ENCODE data around the gene SNAPIN.

SNAPIN gene

DNA sequence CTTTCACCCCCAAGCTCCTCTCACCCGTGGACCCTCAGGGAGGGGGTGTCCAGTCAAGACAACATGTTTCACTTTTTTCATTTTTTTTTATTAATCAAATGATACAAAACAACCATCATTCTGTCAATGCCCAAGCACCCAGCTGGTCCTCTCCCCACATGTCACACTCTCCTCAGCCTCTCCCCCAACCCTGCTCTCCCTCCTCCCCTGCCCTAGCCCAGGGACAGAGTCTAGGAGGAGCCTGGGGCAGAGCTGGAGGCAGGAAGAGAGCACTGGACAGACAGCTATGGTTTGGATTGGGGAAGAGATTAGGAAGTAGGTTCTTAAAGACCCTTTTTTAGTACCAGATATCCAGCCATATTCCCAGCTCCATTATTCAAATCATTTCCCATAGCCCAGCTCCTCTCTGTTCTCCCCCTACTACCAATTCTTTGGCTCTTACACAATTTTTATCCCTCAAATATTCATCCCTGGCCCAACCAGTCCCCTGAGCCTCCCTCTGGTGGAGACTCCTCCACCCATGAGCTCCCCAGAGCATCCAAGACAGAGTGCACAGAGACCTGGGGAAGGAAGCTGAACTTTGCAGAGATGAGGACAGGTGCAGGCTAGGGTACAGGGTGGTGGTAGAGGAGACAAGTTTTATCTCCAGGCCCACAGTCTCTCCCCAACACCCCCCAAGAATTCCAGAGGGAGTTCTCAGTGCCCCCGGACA is 44.2 kb upstream of the SNAPIN start:
- Histone ChIP-seq H3K79me2 (ENCODE audit: control insufficient read depth, low read length) (no peaks in the 10 kb centered on the region), H3K9me3 (ENCODE audit: control insufficient read depth, insufficient read depth, low read length) (no peaks in the 10 kb centered on the region), H3K4me2 (ENCODE audit: low read length) (no peak overlapping the region), H3K27me3 (ENCODE audit: control insufficient read depth, low read length) (no peaks in the 10 kb centered on the region), H3K36me3 (ENCODE audit: control insufficient read depth, low read length) (peaks cover 10% of the 10 kb centered on the region), H3K9me2 (replicated peaks; ENCODE audit: control insufficient read depth, low read length) (no peaks in the 10 kb centered on the region), H3F3A (ENCODE audit: control insufficient read depth, insufficient read depth) (no peaks in the 10 kb centered on the region), H3K4me3 (ENCODE audit: low read length) (no peak overlapping the region), H3K4me1 (ENCODE audit: control insufficient read depth, low read length) (peaks cover 6% of the 10 kb centered on the region), H3K27ac (ENCODE audit: low read depth, low read length) (no peak overlapping the region), H4K20me1 (ENCODE audit: control insufficient read depth, insufficient read depth, low read depth, low read length) (no peaks in the 10 kb centered on the region)
- no peak for TF ChIP-seq EZH2phosphoT487 (IDR thresholded peaks at IDR 0.05; ENCODE audit: borderline replicate concordance, low read length)
- TF ChIP-seq, protein P1, sequence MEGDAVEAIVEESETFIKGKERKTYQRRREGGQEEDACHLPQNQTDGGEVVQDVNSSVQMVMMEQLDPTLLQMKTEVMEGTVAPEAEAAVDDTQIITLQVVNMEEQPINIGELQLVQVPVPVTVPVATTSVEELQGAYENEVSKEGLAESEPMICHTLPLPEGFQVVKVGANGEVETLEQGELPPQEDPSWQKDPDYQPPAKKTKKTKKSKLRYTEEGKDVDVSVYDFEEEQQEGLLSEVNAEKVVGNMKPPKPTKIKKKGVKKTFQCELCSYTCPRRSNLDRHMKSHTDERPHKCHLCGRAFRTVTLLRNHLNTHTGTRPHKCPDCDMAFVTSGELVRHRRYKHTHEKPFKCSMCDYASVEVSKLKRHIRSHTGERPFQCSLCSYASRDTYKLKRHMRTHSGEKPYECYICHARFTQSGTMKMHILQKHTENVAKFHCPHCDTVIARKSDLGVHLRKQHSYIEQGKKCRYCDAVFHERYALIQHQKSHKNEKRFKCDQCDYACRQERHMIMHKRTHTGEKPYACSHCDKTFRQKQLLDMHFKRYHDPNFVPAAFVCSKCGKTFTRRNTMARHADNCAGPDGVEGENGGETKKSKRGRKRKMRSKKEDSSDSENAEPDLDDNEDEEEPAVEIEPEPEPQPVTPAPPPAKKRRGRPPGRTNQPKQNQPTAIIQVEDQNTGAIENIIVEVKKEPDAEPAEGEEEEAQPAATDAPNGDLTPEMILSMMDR (IDR thresholded peaks at IDR 0.05; ENCODE audit: low read depth, low read length, poor library complexity, severe bottlenecking) = no peak

DNA sequence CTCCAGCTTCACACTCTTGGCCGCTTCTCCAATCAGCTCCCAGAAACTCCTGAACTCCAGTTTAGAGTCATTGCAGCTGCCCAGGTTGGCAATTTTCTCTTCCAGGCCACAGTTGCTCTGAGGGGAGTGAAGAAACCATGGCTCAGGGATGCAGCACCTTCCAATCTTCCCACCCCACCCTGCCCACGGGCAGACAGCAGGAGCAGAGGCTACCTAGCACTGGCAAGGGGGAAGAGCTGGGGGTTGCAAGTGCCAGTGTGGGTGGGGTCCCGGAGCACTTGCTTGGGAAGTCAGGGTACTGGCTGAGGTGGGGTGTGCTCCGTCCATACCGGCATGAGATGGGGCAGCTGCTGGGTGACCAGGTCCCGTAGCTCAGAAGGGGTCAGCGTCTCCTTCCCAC is 43.6 kb upstream of the SNAPIN start:
- H3K27ac ChIP-seq (ENCODE audit: low read depth, low read length) = no peak overlapping the region
- H3K4me2 ChIP-seq (ENCODE audit: low read length) = no peak overlapping the region
- H3K9me2 ChIP-seq (replicated peaks; ENCODE audit: control insufficient read depth, low read length) = no peaks in the 10 kb centered on the region
- H3F3A ChIP-seq (ENCODE audit: control insufficient read depth, insufficient read depth) = no peaks in the 10 kb centered on the region
- no peaks in the 10 kb centered on the region for H3K27me3 ChIP-seq (ENCODE audit: control insufficient read depth, low read length)
- H3K79me2 ChIP-seq (ENCODE audit: control insufficient read depth, low read length) = no peaks in the 10 kb centered on the region
- H3K4me3 ChIP-seq (ENCODE audit: low read length) = no peak overlapping the region
- H3K36me3 ChIP-seq (ENCODE audit: control insufficient read depth, low read length) = peaks cover 14% of the 10 kb centered on the region
- H4K20me1 ChIP-seq (ENCODE audit: control insufficient read depth, insufficient read depth, low read depth, low read length) = no peaks in the 10 kb centered on the region
- H3K9me3 ChIP-seq (ENCODE audit: control insufficient read depth, insufficient read depth, low read length) = no peaks in the 10 kb centered on the region
- TF ChIP-seq EZH2phosphoT487 (IDR thresholded peaks at IDR 0.05; ENCODE audit: borderline replicate concordance, low read length) = no peak
- TF ChIP-seq, protein P1 (IDR thresholded peaks at IDR 0.05; ENCODE audit: low read depth, low read length, poor library complexity, severe bottlenecking) = no peak
- peaks cover 6% of the 10 kb centered on the region for H3K4me1 ChIP-seq (ENCODE audit: control insufficient read depth, low read length)

DNA sequence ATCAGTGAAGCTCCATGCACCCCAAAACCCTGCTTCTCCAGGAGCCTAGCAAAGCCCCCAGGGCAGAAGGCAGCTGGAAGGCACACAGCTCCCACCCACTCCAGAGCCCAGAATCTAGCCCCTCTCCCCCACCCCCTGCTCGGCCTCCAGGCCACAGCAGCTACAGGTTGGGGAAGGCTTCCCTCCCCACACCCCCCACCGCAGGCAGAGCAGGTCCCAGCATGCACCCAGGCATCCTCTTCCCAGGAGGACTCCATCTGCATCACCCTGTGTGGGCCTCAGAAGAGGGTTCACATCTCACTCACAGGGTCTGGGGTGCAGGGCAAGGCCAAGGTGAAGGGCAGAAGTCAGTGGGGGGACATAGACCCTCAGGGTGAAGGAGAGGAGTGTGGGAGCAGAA is 43.1 kb upstream of the SNAPIN start:
- no peaks in the 10 kb centered on the region for H3K9me3 ChIP-seq (ENCODE audit: control insufficient read depth, insufficient read depth, low read length)
- no peak overlapping the region for H3K4me2 ChIP-seq (ENCODE audit: low read length)
- no peaks in the 10 kb centered on the region for H3F3A ChIP-seq (ENCODE audit: control insufficient read depth, insufficient read depth)
- H3K4me1 ChIP-seq (ENCODE audit: control insufficient read depth, low read length) = peaks cover 6% of the 10 kb centered on the region
- no peak overlapping the region for H3K4me3 ChIP-seq (ENCODE audit: low read length)
- no peaks in the 10 kb centered on the region for H3K27me3 ChIP-seq (ENCODE audit: control insufficient read depth, low read length)
- H3K9me2 ChIP-seq (replicated peaks; ENCODE audit: control insufficient read depth, low read length) = no peaks in the 10 kb centered on the region
- TF ChIP-seq EZH2phosphoT487 (IDR thresholded peaks at IDR 0.05; ENCODE audit: borderline replicate concordance, low read length) = no peak
- TF ChIP-seq, protein P1 (IDR thresholded peaks at IDR 0.05; ENCODE audit: low read depth, low read length, poor library complexity, severe bottlenecking) = no peak
- no peaks in the 10 kb centered on the region for H4K20me1 ChIP-seq (ENCODE audit: control insufficient read depth, insufficient read depth, low read depth, low read length)
- no peak overlapping the region for H3K27ac ChIP-seq (ENCODE audit: low read depth, low read length)
- H3K79me2 ChIP-seq (ENCODE audit: control insufficient read depth, low read length) = no peaks in the 10 kb centered on the region
- H3K36me3 ChIP-seq (ENCODE audit: control insufficient read depth, low read length) = peaks cover 19% of the 10 kb centered on the region

Data from DOHH2 (cell line).